ENCODE results near the gene CATSPER1. TPM values are rescaled to one million over a fixed set of nuclear protein-coding genes. Genes with fewer than 3 reads are reported as not detected.

The CATSPER1 gene
- total and polyA plus RNA-seq, 2 of the 13 experiments (the other 11 are each of a cell fraction or from before 2014, with no cell fraction given) = 0.17 TPM; not detected in 1

- TF ChIP-seq ZNF576 (CRISPR knock-in tag; IDR thresholded peaks at IDR 0.05) (no peak), NR1H2 (CRISPR knock-in tag; IDR thresholded peaks at IDR 0.05; ENCODE audit: borderline replicate concordance, low read depth) (no peak), HNF1A (IDR thresholded peaks at IDR 0.05; ENCODE audit: low read depth) (peak; percentile 57; the same call in 1 of the 2 replicates), HNF1A (CRISPR knock-in tag; IDR thresholded peaks at IDR 0.05; ENCODE audit: borderline replicate concordance) (peak; percentile 77; the same call in 1 of the 2 replicates), ZNF275 (CRISPR knock-in tag; IDR thresholded peaks at IDR 0.05; ENCODE audit: borderline replicate concordance) (0 out of 2 replicates have a peak, but pooled peaks have one; percentile 17), ZBTB25 (CRISPR knock-in tag; IDR thresholded peaks at IDR 0.05) (0 out of 2 replicates have a peak, but pooled peaks have one; percentile 78), BRCA1 (CRISPR knock-in tag; IDR thresholded peaks at IDR 0.05) (0 out of 2 replicates have a peak, but pooled peaks have one; percentile 12), MTF1 (CRISPR knock-in tag; IDR thresholded peaks at IDR 0.05) (no peak), ZNF644 (CRISPR knock-in tag; IDR thresholded peaks at IDR 0.05; ENCODE audit: low read depth) (no peak), HMGXB3 (CRISPR knock-in tag; IDR thresholded peaks at IDR 0.05; ENCODE audit: borderline replicate concordance) (peak; percentile 46; the same call in 1 of the 2 replicates), ZNF33B (CRISPR knock-in tag; IDR thresholded peaks at IDR 0.05) (peak; percentile 86; the same call in 1 of the 2 replicates), SKIL (CRISPR knock-in tag; IDR thresholded peaks at IDR 0.05; ENCODE audit: borderline replicate concordance) (no peak), KLF12 (CRISPR knock-in tag; IDR thresholded peaks at IDR 0.05; ENCODE audit: borderline replicate concordance) (peak; percentile 86; the same call in 1 of the 2 replicates), ATAD3A (CRISPR knock-in tag; IDR thresholded peaks at IDR 0.05) (no peak)
These were observed 24.2 kb downstream of the CATSPER1 start, which contains the start of the genes BANF1 and EIF1AD (continued) for GRCh38 chr11:66001942-66002647.
